Activated CD4-positive, alpha-beta T cell treated with anti-CD3 and anti-CD28 coated beads, Interleukin-2, Interleukin-6, amounts not matched to agents 100 ng/mL and 50 ng/mL, durations not matched to agents 16 hours and 8 hours (primary cell): Measurements from ENCODE around the gene PTPRK.

ENCODE experiments used
- DNase-seq: peaks from one replicate; pipeline ENCODE4 v3.0.0-alpha.2; 2020

Gene PTPRK

DNA sequence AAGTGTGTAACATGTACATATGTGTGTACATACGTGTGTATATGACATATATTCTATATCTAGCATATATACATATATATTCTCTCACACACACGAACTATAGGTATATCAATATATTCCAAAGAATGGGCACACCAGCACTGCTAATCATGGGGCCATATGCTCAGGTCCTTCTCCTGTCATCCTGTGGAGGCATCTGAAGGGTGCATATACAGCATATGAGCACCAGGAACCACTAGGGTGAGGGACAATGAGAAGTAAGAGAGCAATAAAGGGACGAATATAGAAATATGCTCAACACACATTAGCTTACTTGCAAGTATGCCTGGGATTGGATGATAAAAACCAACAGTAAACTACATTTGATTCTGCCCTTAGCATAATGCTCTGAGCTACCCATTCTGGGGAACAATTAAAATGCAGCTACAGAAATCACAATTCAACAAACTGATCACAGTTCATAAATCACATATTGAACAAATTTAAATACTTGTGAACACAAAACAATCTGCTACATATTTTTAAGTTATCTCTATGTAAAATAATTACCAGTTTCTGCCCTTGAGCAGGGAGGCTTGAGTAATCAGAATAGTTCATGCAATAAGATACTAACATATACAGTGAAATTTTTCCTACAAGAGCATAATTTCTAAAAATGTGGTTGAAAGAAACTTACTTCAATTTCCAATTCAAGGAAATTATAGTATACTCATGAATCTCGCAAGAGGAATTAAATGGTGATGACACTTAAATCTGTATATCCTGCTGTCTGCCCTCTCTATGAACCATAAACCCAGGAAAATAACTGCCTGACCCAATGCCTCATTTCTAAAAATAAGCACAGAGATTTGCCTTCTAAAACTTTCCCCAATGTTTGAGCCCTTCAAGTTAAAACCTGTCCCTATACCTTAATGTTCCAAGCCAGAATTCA lies 347.4 kb downstream of the PTPRK start:
- no peak for DNase-seq

DNA sequence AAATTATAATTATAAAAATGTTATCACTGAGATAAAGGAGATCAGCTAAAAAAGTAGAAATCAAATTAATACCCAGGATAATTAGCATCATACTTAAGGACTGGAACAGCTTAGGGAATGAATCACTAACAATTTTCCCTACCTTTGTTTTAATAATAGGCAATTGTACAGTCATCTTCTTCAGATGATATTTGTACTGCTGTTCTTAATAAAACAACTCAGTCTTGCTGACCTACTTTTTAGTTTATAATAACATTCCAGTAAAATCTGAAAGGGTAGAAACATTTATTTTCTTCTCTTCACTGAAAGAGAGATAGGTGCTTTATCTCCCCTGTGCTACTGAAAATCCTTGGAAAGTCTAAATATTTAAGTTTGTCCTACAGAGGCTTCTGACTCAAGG lies 348.3 kb downstream of the PTPRK start:
- no peak for DNase-seq

DNA sequence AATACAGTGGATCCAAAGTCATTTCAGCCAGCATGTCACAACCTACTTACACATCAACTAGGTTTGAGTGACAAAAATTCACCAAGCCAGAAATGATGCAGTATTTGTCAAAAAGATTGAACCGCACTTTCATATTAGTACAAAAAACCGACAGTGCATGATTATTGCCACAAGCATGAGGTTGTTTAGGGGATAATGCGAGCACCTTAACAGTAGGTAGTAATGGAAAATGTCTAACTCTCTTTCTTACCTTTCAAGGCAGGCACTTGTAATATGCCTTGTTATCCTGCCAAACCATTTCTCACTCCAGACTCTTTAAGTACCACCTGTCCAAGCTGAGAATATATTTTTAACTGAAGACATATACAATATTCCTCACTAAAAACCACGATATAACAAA lies 349.2 kb downstream of the PTPRK start:
- no peak for DNase-seq

DNA sequence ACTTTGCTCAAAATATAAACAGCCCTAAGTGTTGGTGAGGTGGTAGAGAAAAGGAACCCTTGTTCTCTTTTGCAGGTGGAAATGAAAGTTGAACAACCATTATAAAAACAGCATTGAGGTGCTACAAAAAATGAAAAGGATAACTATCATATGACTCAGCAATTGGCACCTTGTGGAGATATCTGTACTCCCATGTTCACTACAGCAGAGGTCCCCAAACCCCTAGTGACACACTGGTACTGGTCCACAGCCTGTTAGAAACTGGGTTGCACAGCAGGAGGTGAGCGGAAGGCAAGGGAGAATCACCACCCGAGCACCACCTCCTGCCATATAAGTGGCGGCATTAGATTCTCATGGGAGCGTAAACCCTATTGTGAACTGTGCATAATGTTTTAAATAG lies 352.2 kb downstream of the PTPRK start:
- peak; percentile 9 for DNase-seq

DNA sequence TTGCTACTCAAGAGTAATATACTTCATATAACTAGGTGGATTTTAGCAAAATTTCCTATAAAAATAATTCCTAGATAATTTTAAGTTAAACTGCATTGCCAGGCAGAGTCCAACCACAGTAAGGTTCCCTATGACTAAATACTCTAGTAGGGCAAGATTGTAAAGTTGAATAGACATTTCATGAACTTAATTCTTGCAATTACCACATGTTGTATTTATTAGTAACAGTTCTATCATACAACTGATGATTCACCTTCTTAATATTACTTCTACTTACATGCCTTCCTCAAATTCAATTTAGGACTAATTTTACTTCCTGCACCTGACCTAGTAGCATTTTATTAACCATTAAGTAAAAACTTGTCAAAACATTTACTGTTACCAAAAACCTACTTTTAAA lies 352.8 kb downstream of the PTPRK start:
- DNase-seq = no peak

DNA sequence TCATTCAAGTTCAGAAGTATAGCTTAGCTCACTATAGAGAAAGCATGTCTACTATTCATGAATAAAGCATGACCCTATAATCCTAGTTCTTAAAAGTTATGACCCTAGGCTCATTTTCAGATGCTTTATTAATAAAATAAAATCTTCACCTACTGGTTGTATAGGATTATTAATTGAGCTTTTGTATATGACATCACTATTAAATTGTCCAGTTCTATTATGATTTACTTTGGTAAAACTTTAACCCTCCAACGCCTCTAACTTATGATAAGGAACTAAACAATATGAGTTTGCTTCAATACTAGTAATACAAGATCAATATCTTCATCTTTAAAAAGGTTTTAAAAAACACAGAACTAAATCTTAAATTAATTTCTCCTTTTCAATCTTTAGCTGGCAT lies 356.1 kb downstream of the PTPRK start:
- no peak for DNase-seq

DNA sequence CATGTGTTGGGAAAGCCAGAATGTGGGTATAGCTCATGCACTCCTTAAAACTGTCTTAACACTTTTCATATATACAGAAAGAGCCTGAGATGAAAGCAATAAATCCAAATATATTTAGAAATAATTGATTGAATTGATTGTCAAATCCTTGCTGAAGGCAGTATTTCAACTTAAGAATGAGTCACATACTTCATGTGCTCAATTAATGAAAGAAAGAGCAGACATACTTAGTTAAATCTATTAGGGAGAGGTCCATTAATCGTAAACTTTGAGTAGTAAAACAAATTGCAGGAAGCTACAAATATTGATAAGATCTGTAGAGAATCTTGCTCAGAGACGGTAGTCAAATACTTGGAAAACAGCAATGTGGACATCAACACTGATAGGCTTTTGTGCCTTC lies 358.0 kb downstream of the PTPRK start:
- DNase-seq = no peak

DNA sequence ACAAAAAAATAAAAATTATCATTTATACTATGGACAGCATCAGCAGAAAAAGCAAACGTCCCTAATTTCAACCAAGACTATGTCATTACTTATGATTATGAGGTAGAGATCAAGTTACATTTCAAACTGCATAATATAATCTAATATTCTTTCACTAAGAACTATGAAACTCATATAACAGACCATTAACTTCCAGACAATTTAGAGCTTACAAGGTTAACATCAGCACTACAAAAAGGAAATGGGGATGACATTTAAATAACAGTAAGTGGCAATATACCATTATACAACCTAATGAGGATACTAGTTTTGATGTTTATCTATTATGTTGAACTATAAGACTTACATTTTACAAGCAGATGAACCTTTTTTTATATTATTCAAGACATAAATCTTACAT lies 358.6 kb downstream of the PTPRK start:
- no peak for DNase-seq

DNA sequence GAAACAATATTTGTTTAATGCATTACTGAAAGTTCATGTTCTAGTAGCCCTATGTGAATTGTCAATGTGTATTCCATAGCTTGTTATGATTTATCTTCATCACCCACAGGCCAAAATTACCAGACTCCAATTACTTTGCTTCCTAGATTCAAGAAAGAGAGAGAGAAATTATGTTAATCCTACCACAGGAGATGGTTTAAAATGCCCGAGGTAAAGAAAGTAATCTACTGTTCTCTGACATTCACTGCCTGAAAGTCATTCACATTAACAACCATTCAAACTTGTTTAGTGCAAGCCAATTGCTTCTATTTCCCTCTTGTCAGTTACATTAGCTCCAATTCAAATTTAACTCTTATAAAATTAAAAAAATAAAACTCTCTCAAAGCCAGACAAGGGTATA lies 359.1 kb downstream of the PTPRK start:
- DNase-seq = no peak

DNA sequence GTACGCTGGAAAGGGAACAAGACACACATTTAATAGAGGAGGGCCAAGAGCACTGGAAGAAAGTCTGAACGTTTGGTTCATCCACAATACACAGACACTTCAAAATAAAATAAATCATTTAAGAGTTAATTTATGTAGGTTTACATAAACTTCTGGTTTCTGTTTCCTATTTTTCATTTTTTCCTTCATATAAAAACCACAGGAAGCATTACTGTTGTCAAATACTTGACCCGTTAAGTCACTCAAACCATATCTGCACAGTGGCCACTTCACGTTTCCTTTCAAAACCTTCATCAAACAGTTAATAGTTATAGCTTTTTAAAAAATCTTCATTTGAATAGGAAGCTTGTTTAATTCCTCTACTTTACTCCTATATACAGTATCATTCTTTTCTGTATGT lies 361.9 kb downstream of the PTPRK start:
- no peak for DNase-seq

DNA sequence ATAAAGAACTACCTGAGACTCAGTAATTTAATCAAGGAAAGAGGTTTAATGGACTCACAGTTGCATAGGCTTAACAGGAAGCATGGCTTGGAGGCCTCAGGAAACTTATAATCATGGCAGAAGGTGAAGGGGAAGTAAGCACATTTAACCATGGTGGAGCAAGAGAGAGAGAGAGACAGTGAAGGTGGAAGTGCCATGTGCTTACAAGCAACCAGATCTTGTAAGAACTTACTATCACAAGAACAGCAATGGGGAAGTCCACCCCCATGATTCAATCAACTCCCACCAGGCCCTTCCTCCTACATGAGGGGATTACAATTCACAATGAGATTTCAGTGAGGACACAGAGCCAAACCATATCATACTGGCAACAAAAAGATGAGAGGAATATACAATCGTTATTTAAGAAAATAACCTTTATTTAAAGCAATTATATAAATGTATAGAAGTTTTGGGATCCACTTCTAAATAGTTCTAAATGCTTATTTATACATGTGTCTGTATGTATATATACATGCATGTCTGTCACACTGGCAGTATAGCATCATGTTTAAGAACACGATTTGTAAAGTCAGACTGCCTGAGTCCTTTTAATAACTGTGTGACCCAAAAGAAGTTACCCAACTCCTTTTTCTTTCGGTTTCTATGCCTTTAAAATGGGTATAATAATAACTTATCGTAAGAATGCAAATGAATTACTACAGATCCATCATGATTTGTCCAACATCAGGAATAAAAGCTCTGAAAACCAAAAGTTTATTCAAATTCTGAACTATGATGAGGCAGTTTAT lies 363.9 kb downstream of the PTPRK start:
- no peak for DNase-seq

DNA sequence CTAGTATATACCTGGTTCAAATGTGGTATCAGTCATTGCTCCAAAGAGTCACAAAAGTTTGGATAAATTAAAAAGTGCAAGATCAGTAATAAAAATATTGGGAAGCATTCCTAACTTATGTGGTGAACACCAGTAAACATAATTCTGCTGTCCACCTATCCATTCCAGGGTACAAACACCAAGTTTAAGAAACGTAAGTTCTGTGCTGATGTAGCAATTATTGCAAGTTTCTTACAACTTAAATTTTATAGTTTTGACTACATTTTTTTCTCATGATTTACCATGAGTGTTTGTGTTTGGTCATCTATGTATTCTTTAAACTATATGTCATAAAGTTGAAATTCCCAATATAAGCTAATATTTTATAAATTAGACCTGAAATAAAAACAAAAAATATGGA lies 364.6 kb downstream of the PTPRK start:
- no peak for DNase-seq

DNA sequence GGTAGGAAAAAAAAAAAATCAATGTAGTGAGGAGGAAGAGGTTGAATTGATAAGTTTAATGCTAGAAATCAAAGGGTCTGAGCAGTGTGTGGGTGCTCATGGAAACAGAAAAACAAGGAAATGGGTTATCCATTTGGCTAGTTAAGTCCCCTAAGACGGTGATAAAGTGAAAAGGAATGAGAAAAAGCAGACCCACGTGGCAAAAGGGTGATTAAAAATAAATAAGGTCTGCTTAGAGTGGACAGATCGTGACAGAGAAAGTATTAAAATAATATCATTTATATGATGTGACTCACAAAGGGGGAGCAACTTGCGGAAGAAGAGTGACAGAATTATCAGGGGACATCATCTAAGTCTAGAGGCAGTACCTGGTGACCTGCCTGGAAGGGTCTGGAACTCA lies 367.8 kb downstream of the PTPRK start:
- DNase-seq = no peak

DNA sequence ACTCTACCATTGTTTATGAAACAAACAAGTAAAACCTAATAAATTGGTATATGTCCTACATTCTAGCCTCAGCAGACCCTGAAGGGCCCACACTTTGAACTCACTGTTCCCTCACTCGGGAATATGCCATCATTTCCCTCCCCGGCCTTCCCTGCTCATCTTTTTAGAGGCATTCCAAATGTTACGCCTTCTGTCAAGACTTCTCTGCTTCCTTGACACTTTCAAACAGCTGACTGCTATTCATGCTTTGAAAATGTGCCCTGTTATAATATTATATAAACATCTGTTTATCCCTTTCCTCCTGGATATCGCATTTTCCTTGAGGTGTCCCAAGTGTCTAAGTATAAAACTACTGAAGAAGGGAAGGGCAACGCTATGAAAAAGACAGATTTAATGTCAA lies 370.0 kb downstream of the PTPRK start:
- DNase-seq = no peak

DNA sequence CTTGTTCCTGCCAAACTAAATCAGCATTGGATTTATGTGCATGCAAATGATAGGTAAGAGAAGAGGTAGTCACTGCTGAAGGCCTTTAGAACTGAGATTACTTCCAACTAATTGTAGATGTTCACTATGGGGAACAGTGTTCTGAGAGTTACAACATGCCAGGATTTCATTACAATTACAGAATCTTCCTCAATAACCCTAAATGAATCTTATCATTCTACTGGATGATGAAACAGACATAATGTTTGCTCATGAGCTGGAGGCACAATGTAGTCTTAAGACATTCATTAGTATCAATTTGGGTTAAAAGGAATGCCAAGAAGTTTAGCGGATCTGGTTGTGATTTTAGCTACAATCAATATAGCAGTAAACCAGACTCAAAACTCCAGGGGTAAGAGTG lies 370.6 kb downstream of the PTPRK start:
- DNase-seq = no peak

DNA sequence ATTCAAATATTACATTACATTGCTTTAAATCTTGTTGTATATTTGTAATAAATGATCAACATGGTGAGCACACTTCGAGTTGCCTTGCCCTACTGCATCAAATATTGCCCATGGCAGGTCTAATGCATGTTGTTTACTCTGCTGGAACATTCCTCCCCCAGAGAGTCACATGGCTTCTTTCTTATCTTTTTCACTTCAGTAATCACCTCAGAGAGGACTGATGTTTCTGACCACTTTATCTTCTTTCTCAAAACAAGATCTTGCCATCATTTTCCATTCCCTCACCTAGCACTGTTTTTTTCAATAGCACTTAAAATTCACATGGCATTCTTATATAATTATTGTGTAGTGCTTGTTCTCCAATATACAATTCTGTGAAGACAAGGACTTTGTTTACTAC lies 376.1 kb downstream of the PTPRK start:
- no peak for DNase-seq

DNA sequence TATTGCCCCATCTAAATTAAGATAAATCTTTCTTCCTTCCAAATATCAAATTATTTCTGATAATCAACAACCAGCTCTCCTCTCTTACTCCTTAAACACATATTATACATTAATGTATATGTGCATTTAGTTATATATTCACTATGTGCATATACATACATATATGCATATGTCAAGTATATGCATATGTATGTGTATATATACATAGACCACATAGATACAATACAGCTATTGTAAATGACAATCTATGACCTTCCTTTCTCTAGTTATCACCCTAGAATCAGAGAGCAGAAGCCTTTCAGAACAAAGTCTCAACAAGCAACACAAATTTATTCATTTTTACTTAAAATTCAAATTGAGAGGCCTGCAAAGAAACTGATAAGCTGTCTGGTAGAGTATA lies 378.5 kb downstream of the PTPRK start:
- DNase-seq = no peak

DNA sequence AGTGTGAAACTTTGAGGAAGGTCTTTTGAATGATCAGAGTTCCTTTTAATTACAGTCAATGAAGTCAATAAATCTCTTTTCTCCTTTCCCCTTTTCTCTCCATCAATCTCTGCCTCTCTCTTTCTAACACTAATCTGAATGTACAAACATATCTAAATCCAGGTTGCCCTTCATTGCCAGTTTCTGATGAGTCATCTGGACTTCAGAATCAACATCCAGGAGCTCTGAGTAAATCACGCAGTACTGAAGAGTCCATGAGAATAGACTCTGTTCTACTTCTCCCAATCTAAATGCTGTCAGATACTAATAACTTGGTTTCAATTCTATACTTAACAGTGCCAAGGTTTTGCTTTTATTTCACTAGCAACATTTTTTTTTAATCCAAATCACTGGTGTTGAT lies 380.9 kb downstream of the PTPRK start:
- no peak for DNase-seq

DNA sequence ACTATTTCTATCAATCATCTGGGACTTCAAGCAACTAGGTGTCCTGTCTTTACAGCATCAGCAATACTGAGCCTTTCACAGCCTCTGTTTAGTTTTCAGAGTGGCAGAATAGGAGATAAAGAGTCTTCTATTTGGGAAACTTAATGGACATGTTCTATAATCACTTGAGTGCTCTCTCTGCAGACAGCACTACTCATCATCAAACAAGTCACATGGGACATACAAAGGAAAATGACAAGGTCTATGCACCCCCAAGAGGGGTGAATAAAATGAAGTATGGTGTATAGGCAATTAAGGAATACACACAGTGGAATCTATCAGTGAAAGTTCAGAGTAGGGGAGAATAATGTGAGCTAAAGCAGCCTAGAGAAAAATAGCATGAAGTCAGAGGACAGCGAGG lies 381.7 kb downstream of the PTPRK start:
- no peak for DNase-seq

DNA sequence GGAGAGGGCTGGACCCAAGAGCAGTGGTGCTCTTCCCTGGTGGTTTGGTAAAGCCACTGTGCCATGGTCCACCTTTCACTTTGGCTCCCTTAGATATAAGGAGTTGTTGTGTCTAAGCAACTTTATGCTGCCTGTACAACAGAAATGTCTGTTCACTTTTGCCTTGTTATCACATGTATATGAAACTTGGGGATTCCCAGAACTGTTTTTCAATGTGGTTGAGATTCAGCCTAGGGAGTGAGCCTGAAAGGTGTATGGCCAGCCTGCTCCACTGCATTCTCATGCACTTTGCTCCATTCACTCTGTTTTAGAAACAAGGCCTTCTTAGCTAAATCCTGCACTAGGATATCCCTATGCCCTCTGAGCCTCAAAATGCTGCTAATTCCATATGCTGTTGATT lies 385.1 kb downstream of the PTPRK start:
- no peak for DNase-seq

DNA sequence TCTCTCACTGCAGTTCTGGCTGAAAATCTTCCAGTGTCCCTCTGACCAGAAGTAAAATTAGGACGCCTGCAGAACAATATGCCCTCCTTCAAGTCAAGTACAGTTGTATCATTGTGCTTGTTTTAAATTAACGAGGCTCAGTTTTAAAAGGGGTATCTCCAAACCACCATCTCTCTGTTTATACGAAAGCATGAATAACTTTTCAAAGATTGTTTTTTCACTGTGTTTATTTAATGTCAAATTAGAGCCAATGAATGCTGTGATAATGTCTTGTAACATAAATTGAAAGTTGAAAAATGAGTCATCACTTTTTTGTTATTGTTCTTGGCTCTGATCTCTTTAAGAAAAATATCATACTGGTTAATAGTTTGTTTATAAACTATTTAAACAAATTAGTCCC lies 388.8 kb downstream of the PTPRK start:
- DNase-seq = no peak

DNA sequence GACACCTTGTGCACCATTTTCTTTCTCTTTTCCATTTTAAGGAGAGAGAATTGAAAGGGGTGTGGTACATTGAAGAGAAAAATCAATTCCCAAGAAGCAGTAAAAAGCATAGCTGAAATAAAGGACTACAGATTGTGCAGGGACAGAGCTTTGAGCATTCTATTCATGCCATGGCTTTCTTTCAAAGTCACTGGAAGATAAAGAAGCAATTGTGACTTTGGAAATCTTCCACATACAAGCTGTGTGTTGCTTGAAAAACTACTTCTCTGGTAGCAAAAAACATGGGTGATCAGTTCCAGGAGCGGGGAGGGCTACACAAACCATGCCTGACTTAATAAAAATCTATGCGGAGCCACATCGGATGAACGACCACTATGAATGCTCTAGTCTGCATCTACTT lies 389.4 kb downstream of the PTPRK start:
- no peak for DNase-seq

DNA sequence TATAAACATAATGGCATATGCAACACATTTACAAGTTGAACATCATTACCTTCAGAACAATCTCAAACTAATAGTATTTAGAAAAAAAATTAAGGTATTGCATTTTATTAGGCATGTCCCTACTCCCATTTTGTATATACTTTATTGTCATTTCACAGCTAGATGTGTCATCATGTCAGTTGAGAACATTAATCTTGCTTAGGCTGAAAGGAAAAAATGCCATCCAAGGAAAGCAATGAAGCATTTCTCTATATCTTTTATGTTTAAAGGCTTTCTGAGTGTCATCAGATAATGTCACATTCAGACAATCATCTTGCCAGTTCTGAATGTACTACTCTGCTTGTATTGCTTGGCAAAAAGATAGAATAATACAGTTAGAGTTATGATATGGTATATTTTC lies 390.7 kb downstream of the PTPRK start:
- DNase-seq = no peak

DNA sequence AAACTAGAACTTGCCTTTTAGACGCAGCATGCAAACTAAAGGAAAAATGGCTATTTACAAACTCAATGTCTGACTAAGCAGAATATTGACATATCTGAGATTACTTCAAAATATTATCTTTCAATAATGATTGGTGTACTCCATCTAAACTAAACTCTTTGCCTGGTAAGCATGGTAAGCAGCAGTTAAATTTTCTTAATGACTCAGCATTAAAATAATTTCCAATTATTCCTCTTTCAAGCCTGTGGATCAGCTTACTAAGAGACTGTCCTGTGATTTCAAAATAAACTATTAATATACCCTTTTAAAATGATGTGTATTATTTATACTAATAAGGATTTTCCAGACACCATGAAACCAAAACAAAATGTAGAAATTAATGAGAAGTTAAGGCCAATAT lies 392.7 kb downstream of the PTPRK start:
- DNase-seq = no peak
